ENCODE results near the gene PRDM5. TPM values are rescaled to one million over a fixed set of nuclear protein-coding genes. Genes with fewer than 3 reads are reported as not detected.

The PRDM5 gene
- total and polyA plus RNA-seq, 2 of the 13 experiments (the other 11 are each of a cell fraction or from before 2014, with no cell fraction given), result not detected

DNA sequence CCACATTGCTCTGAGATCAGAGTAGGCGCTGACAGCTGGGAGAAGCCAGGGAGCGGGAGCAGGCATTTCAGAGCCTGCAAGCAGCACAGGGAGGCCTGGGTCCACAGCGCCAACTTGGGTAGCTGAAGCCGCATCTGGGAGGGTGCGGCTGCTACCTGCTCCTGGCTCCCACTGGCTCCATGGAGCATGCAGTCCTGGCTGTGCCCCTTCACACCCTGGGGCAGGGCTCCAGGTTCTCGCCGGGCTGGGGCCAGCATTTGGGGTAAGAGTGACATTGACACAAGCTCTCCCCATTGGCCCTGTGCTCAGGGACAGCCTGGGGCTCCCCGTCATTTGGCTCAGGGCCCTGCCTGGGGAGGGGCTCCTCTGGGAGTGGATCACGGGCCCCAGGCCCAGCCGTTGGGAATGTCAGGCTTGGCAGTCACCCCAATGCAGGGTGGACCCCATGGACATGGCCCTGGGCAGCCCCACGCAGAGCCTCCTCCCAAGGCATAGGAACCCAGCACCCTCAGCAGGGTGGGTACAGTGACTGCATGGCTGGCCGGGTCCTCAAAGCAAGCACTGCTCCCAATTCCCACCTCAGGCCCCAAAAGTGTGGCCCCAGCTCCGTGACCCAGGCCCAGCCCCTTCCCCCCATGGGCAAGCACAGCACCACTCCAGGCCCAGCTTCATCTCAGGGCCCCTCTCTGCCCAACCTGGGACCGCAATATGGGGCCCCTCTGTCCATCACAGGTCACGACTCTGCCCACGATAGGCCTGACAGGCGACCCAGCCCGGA, 82.4 kb downstream of the PRDM5 start (continued):
- TF ChIP-seq KMT2A (CRISPR knock-in tag; IDR thresholded peaks at IDR 0.05), result no peak
- no peak for TF ChIP-seq XBP1 (CRISPR knock-in tag; IDR thresholded peaks at IDR 0.05)
- no peak for TF ChIP-seq SETDB1 (CRISPR knock-in tag; IDR thresholded peaks at IDR 0.05; ENCODE audit: borderline replicate concordance)
- no peak for TF ChIP-seq ZSCAN25 (CRISPR knock-in tag; IDR thresholded peaks at IDR 0.05)
- TF ChIP-seq ZNF614 (CRISPR knock-in tag; IDR thresholded peaks at IDR 0.05; ENCODE audit: borderline replicate concordance), result no peak
- TF ChIP-seq, protein P1, sequence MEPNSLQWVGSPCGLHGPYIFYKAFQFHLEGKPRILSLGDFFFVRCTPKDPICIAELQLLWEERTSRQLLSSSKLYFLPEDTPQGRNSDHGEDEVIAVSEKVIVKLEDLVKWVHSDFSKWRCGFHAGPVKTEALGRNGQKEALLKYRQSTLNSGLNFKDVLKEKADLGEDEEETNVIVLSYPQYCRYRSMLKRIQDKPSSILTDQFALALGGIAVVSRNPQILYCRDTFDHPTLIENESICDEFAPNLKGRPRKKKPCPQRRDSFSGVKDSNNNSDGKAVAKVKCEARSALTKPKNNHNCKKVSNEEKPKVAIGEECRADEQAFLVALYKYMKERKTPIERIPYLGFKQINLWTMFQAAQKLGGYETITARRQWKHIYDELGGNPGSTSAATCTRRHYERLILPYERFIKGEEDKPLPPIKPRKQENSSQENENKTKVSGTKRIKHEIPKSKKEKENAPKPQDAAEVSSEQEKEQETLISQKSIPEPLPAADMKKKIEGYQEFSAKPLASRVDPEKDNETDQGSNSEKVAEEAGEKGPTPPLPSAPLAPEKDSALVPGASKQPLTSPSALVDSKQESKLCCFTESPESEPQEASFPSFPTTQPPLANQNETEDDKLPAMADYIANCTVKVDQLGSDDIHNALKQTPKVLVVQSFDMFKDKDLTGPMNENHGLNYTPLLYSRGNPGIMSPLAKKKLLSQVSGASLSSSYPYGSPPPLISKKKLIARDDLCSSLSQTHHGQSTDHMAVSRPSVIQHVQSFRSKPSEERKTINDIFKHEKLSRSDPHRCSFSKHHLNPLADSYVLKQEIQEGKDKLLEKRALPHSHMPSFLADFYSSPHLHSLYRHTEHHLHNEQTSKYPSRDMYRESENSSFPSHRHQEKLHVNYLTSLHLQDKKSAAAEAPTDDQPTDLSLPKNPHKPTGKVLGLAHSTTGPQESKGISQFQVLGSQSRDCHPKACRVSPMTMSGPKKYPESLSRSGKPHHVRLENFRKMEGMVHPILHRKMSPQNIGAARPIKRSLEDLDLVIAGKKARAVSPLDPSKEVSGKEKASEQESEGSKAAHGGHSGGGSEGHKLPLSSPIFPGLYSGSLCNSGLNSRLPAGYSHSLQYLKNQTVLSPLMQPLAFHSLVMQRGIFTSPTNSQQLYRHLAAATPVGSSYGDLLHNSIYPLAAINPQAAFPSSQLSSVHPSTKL (CRISPR knock-in tag; IDR thresholded peaks at IDR 0.05), result no peak
- TF ChIP-seq NR2F1 (CRISPR knock-in tag; IDR thresholded peaks at IDR 0.05), result no peak

DNA sequence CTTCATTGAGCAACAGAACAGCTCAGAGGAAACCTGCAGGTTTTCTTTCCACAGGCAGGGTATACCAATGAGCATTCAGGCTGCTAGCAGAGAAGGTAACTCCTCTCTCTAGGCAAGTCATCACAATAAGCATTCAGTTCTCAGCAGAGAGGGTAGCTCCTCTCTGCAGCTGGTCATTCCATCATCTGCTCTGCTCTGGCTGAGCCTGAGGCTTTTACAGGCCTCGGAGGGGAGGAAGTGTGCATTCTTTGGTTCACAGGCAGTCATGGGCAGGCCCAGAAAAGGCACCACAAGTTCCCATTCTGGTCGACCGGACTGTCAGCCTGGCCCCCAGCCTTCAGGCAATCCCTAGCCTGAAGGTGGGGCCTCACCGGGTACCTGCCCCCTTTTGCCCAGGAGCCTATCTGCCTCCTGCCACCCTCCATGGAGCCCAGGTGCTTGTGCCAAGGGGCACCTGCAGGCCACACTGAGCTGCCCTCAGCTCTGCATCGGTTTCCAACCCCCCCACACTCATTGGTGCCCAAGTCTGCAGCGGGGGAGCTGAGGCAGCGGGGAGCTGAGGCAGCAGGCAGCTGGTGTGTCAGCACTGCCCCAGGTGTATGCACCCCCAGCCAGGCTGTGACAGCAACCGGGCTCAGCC, 83.1 kb downstream of the PRDM5 start:
- H3K9me3 ChIP-seq (ENCODE audit: low read length), result no peaks in the 10 kb centered on the region
- in situ Hi-C loops (cut with HindIII; ENCODE audit: extremely low pct_ligation_motif_present, low pct_unique_long_range_greater_than_20kb), result no loop called here
- H4K20me1 ChIP-seq (ENCODE audit: insufficient read depth, low read length), result no peaks in the 10 kb centered on the region
- H3K4me3 ChIP-seq (replicated peaks in 1 of 3; ENCODE audit: insufficient read depth in 1 of 3, low read depth in 2 of 3, low read length in 3 of 3), result no peak overlapping the region
- FAIRE-seq, result no peak
- CTCF ChIA-PET (ENCODE audit: low intra/inter-chr PET ratio, low total read pairs), result no interaction called here
- no peak overlapping the region for H3K27ac ChIP-seq (ENCODE audit: extremely low read length, insufficient read depth, low read length)
- H3K27me3 ChIP-seq (ENCODE audit: control insufficient read depth in 1 of 2, insufficient read depth in 2 of 2, low read length in 2 of 2), result no peaks in the 10 kb centered on the region
- no peak for ATAC-seq
- no peak for DNase-seq (ENCODE audit: low spot score)
- H3K36me3 ChIP-seq (replicated peaks in 1 of 2; ENCODE audit: control insufficient read depth in 1 of 2, insufficient read depth in 2 of 2, low read length in 2 of 2), result no peaks in the 10 kb centered on the region
- 5% methylated on average over 3 of the region's 8 CpGs for WGBS (ENCODE audit: low lambda C conversion rate)
- H2AFZ ChIP-seq (ENCODE audit: low read length), result no peak overlapping the region
- H3K79me2 ChIP-seq (ENCODE audit: insufficient read depth, low read length), result no peaks in the 10 kb centered on the region
- no peak overlapping the region for H3K4me2 ChIP-seq (ENCODE audit: low read depth, low read length)
- no peaks in the 10 kb centered on the region for H3K4me1 ChIP-seq (ENCODE audit: insufficient read depth, low read length)
- H3K9ac ChIP-seq (ENCODE audit: insufficient read depth, low read depth, low read length), result no peak overlapping the region
- no peak for TF ChIP-seq SOX5 (CRISPR knock-in tag; IDR thresholded peaks at IDR 0.05; ENCODE audit: borderline replicate concordance)
- no peak for TF ChIP-seq GATAD1 (CRISPR knock-in tag; IDR thresholded peaks at IDR 0.05)
- TF ChIP-seq ZNF879 (CRISPR knock-in tag; IDR thresholded peaks at IDR 0.05), result no peak
- no peak for TF ChIP-seq CC2D1A (CRISPR knock-in tag; IDR thresholded peaks at IDR 0.05)
- no peak for TF ChIP-seq ATRX (CRISPR knock-in tag; IDR thresholded peaks at IDR 0.05; ENCODE audit: borderline replicate concordance)
- TF ChIP-seq, protein P2, sequence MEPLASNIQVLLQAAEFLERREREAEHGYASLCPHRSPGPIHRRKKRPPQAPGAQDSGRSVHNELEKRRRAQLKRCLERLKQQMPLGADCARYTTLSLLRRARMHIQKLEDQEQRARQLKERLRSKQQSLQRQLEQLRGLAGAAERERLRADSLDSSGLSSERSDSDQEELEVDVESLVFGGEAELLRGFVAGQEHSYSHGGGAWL (CRISPR knock-in tag; IDR thresholded peaks at IDR 0.05), result no peak
- no peak for TF ChIP-seq TCF7 (IDR thresholded peaks at IDR 0.05; ENCODE audit: low read depth)
- TF ChIP-seq ZNF329 (CRISPR knock-in tag; IDR thresholded peaks at IDR 0.05; ENCODE audit: low read depth), result no peak
- TF ChIP-seq, protein P3, sequence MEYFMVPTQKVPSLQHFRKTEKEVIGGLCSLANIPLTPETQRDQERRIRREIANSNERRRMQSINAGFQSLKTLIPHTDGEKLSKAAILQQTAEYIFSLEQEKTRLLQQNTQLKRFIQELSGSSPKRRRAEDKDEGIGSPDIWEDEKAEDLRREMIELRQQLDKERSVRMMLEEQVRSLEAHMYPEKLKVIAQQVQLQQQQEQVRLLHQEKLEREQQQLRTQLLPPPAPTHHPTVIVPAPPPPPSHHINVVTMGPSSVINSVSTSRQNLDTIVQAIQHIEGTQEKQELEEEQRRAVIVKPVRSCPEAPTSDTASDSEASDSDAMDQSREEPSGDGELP (IDR thresholded peaks at IDR 0.05; ENCODE audit: borderline replicate concordance, low read depth), result no peak
- intact Hi-C loops (cut with micrococcal nuclease; ENCODE audit: unreplicated experiment), result no loop called here
- BruUV-seq (replicated peaks), result no TSS peak
- POLR2A ChIA-PET, result no interaction called here
